ENCODE measurements around the gene PGAP6. TPM values are rescaled to one million over a fixed set of nuclear protein-coding genes. Genes with fewer than 3 reads are reported as not detected.

PGAP6 gene
- total and polyA plus RNA-seq, 9 of the 15 experiments (the other 6 are each of a cell fraction or from before 2014, with no cell fraction given): 0.45 to 50.2 (median 39.3) TPM

DNA sequence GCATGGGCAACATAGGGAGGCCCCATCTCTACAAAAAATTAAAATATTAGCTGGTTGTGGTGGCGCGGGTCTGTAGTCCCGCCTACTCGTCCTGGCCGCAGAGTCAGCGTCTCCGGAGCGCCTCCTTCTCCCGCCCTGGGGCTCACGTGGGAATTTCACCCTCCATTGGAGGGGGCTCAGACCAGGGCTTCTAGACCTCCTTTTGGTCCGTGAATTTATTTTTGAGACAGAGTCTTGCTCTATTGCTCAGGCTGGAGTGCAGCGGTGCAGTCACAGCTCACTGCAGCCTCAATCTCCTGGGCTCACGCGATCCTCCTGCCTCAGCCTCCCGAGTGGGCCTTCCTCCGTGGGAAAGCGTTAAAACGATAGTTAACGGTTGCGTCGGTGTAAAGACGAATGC is 14.8 kb upstream of the PGAP6 start (continued):
- TF ChIP-seq, protein P1, sequence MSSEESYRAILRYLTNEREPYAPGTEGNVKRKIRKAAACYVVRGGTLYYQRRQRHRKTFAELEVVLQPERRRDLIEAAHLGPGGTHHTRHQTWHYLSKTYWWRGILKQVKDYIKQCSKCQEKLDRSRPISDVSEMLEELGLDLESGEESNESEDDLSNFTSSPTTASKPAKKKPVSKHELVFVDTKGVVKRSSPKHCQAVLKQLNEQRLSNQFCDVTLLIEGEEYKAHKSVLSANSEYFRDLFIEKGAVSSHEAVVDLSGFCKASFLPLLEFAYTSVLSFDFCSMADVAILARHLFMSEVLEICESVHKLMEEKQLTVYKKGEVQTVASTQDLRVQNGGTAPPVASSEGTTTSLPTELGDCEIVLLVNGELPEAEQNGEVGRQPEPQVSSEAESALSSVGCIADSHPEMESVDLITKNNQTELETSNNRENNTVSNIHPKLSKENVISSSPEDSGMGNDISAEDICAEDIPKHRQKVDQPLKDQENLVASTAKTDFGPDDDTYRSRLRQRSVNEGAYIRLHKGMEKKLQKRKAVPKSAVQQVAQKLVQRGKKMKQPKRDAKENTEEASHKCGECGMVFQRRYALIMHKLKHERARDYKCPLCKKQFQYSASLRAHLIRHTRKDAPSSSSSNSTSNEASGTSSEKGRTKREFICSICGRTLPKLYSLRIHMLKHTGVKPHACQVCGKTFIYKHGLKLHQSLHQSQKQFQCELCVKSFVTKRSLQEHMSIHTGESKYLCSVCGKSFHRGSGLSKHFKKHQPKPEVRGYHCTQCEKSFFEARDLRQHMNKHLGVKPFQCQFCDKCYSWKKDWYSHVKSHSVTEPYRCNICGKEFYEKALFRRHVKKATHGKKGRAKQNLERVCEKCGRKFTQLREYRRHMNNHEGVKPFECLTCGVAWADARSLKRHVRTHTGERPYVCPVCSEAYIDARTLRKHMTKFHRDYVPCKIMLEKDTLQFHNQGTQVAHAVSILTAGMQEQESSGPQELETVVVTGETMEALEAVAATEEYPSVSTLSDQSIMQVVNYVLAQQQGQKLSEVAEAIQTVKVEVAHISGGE (CRISPR knock-in tag; IDR thresholded peaks at IDR 0.05): no peak
- no peak for TF ChIP-seq MAFK (IDR thresholded peaks at IDR 0.05; ENCODE audit: low read length)
- no peak for TF ChIP-seq BRF1 (IDR thresholded peaks at IDR 0.05; ENCODE audit: borderline replicate concordance, extremely low read depth, insufficient read length)
- no peak for TF ChIP-seq CSDE1 (IDR thresholded peaks at IDR 0.05)
- no peak for TF ChIP-seq RBM15 (IDR thresholded peaks at IDR 0.05; ENCODE audit: insufficient read depth, low read length)
- TF ChIP-seq ZNF696 (CRISPR knock-in tag; conservative IDR thresholded peaks at IDR 0.05): no peak
- no peak for TF ChIP-seq SMC3 (conservative IDR thresholded peaks at IDR 0.05; ENCODE audit: insufficient read depth, low read depth, low read length)
- TF ChIP-seq KHSRP (IDR thresholded peaks at IDR 0.05): no peak
- TF ChIP-seq ZNF140 (CRISPR knock-in tag; IDR thresholded peaks at IDR 0.05): no peak
- no peak for TF ChIP-seq MTF1 (CRISPR knock-in tag; IDR thresholded peaks at IDR 0.05; ENCODE audit: borderline replicate concordance)
- TF ChIP-seq ZNF695 (CRISPR knock-in tag; IDR thresholded peaks at IDR 0.05): no peak
- TF ChIP-seq MEF2A (IDR thresholded peaks at IDR 0.05; ENCODE audit: control insufficient read depth, low read depth, low read length): no peak
- TF ChIP-seq ZKSCAN3 (CRISPR knock-in tag; IDR thresholded peaks at IDR 0.05): no peak
- TF ChIP-seq FOXM1 (IDR thresholded peaks at IDR 0.05; ENCODE audit: low read depth): no peak
- TF ChIP-seq FOXM1 (CRISPR knock-in tag; IDR thresholded peaks at IDR 0.05; ENCODE audit: low read depth): no peak
- no peak for TF ChIP-seq NFYB (IDR thresholded peaks at IDR 0.05; ENCODE audit: extremely low read depth, insufficient read length)
- TF ChIP-seq, protein P2, sequence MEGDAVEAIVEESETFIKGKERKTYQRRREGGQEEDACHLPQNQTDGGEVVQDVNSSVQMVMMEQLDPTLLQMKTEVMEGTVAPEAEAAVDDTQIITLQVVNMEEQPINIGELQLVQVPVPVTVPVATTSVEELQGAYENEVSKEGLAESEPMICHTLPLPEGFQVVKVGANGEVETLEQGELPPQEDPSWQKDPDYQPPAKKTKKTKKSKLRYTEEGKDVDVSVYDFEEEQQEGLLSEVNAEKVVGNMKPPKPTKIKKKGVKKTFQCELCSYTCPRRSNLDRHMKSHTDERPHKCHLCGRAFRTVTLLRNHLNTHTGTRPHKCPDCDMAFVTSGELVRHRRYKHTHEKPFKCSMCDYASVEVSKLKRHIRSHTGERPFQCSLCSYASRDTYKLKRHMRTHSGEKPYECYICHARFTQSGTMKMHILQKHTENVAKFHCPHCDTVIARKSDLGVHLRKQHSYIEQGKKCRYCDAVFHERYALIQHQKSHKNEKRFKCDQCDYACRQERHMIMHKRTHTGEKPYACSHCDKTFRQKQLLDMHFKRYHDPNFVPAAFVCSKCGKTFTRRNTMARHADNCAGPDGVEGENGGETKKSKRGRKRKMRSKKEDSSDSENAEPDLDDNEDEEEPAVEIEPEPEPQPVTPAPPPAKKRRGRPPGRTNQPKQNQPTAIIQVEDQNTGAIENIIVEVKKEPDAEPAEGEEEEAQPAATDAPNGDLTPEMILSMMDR (IDR thresholded peaks at IDR 0.05 in 2 of 3, conservative IDR thresholded peaks at IDR 0.05 in 1 of 3; ENCODE audit: insufficient read depth in 2 of 3, low read depth in 1 of 3, low read length in 3 of 3): no peak
- no peak for TF ChIP-seq ZBTB1 (CRISPR knock-in tag; IDR thresholded peaks at IDR 0.05; ENCODE audit: borderline replicate concordance, low read depth)
- no peak for TF ChIP-seq PHB (CRISPR knock-in tag; IDR thresholded peaks at IDR 0.05)
- TF ChIP-seq XRCC3 (IDR thresholded peaks at IDR 0.05): no peak
- no peak for TF ChIP-seq E2F3 (CRISPR knock-in tag; IDR thresholded peaks at IDR 0.05)
- no peak for TF ChIP-seq SMAD1 (IDR thresholded peaks at IDR 0.05; ENCODE audit: low read depth, low read length, partially characterized antibody)
- TF ChIP-seq PHF21A (IDR thresholded peaks at IDR 0.05; ENCODE audit: borderline replicate concordance, low read depth): no peak
- TF ChIP-seq DIDO1 (tag; IDR thresholded peaks at IDR 0.05; ENCODE audit: low read depth): no peak
- no peak for TF ChIP-seq ZNF583 (CRISPR knock-in tag; IDR thresholded peaks at IDR 0.05)

Measured in K562 (cell line).